SU-DHL-6 (cell line): Measurements from ENCODE around the gene SMARCA5.

Experiments used
- H2AFZ ChIP-seq: fragments of 200-600 bp; sonication (generic); 2 replicates; pipeline ENCODE4 v1.6.1; 2014; ENCODE audit warnings: low read depth, mild to moderate bottlenecking, moderate library complexity, mixed read lengths, antibody characterized with exemption, low read length; ENCODE audit not compliant: severe bottlenecking
- H3F3A ChIP-seq: fragments of 200-600 bp; shearing (Covaris generic); 2 replicates; pipeline ENCODE4 v1.6.0; 2016; ENCODE audit warnings: antibody characterized with exemption, mild to moderate bottlenecking; ENCODE audit not compliant: insufficient read depth
- H3K27ac ChIP-seq: fragments of 200-600 bp; sonication (generic); 2 replicates; pipeline ENCODE4 v1.5.1; 2016; ENCODE audit warnings: low read depth, mild to moderate bottlenecking, low read length, moderate library complexity, mixed read lengths
- H3K27me3 ChIP-seq: fragments of 200-600 bp; sonication (generic), shearing (Covaris generic); 2 replicates; pipeline ENCODE4 v1.6.0; 2014; ENCODE audit warnings: mild to moderate bottlenecking, low read length
- H3K36me3 ChIP-seq: fragments of 200-600 bp; sonication (generic); 2 replicates; pipeline ENCODE4 v1.6.1; 2014; ENCODE audit warnings: mild to moderate bottlenecking, low read length, mixed read lengths
- H3K4me2 ChIP-seq: fragments of 300-600, 200-600 bp; shearing (Covaris generic), sonication (generic); 2 replicates; pipeline ENCODE4 v1.6.0; 2014; ENCODE audit warnings: low read length, low read depth, mild to moderate bottlenecking; ENCODE audit not compliant: poor library complexity, severe bottlenecking
- H3K4me3 ChIP-seq: fragments of 200-600 bp; sonication (generic); 2 replicates; pipeline ENCODE4 v1.5.1; 2014; ENCODE audit warnings: antibody characterized with exemption, low read length, mild to moderate bottlenecking, mixed read lengths; ENCODE audit not compliant: insufficient read depth, poor library complexity, severe bottlenecking
- H3K79me2 ChIP-seq: fragments of 200-600 bp; sonication (generic); 2 replicates; pipeline ENCODE4 v1.6.1; 2014; ENCODE audit warnings: mild to moderate bottlenecking, low read length, moderate library complexity; ENCODE audit not compliant: insufficient read depth
- H3K9ac ChIP-seq: fragments of 200-600 bp; sonication (generic); 2 replicates; pipeline ENCODE4 v1.7.0; 2014; ENCODE audit warnings: mild to moderate bottlenecking, low read length
- H3K9me2 ChIP-seq: fragments of 200-600 bp; sonication (generic); replicated peaks from 2 replicates; pipeline ENCODE4 v1.6.1; 2014; ENCODE audit warnings: low read length; ENCODE audit not compliant: insufficient read depth
- H3K9me3 ChIP-seq: fragments of 200-600 bp; sonication (generic); 2 replicates; pipeline ENCODE4 v1.6.1; 2014; ENCODE audit warnings: low read length, mixed read lengths; ENCODE audit not compliant: insufficient read depth
- H4K20me1 ChIP-seq: fragments of 200-600 bp; sonication (generic); 2 replicates; pipeline ENCODE4 v1.6.1; 2014; ENCODE audit warnings: low read depth, mild to moderate bottlenecking, antibody characterized with exemption, low read length, moderate library complexity, mixed read lengths
- EZH2phosphoT487 ChIP-seq: fragments of 200-600 bp; sonication (generic), shearing (Covaris generic); conservative IDR thresholded peaks from 2 replicates; pipeline ENCODE4 v1.6.1; 2018; ENCODE audit warnings: mild to moderate bottlenecking, antibody characterized with exemption, low read length, moderate library complexity, mixed read lengths
- TF ChIP-seq, protein P1 (sequence below): fragments of 200-600 bp; sonication (generic); IDR thresholded peaks from one replicate; pipeline ENCODE4 v1.5.1; 2017; ENCODE audit warnings: antibody characterized with exemption, mild to moderate bottlenecking, low read length, moderate library complexity; ENCODE audit not compliant: insufficient read depth, poor library complexity, severe bottlenecking

The SMARCA5 gene

DNA sequence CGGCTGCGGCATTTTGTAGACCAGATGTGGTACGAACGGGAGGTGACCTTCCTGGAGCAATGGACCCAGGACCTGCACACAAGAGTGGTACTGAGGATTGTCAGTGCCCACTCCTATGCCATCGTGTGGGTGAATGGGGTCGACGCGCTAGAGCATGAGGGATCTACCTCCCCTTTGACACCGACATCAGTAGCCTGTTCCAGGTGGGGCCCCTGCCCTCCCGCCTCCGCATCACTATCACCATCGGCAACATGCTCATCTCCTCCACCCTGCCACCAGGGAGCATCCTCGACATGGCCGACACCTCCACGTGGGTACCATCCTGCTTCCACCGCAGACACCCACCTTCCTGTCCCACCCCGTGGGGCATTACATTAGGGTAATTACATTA lies 46.2 kb downstream of the SMARCA5 start:
- Histone ChIP-seq H3K9me2 (no peaks in the 10 kb centered on the region), H3F3A (no peaks in the 10 kb centered on the region), H3K9ac (no peak overlapping the region), H4K20me1 (no peaks in the 10 kb centered on the region), H2AFZ (no peak overlapping the region), H3K4me2 (no peak overlapping the region), H3K4me3 (no peak overlapping the region), H3K27ac (no peak overlapping the region), H3K79me2 (no peaks in the 10 kb centered on the region), H3K36me3 (no peaks in the 10 kb centered on the region), H3K9me3 (no peaks in the 10 kb centered on the region), H3K27me3 (no peaks in the 10 kb centered on the region)
- TF ChIP-seq EZH2phosphoT487 = no peak
- TF ChIP-seq, protein P1, sequence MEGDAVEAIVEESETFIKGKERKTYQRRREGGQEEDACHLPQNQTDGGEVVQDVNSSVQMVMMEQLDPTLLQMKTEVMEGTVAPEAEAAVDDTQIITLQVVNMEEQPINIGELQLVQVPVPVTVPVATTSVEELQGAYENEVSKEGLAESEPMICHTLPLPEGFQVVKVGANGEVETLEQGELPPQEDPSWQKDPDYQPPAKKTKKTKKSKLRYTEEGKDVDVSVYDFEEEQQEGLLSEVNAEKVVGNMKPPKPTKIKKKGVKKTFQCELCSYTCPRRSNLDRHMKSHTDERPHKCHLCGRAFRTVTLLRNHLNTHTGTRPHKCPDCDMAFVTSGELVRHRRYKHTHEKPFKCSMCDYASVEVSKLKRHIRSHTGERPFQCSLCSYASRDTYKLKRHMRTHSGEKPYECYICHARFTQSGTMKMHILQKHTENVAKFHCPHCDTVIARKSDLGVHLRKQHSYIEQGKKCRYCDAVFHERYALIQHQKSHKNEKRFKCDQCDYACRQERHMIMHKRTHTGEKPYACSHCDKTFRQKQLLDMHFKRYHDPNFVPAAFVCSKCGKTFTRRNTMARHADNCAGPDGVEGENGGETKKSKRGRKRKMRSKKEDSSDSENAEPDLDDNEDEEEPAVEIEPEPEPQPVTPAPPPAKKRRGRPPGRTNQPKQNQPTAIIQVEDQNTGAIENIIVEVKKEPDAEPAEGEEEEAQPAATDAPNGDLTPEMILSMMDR = no peak

DNA sequence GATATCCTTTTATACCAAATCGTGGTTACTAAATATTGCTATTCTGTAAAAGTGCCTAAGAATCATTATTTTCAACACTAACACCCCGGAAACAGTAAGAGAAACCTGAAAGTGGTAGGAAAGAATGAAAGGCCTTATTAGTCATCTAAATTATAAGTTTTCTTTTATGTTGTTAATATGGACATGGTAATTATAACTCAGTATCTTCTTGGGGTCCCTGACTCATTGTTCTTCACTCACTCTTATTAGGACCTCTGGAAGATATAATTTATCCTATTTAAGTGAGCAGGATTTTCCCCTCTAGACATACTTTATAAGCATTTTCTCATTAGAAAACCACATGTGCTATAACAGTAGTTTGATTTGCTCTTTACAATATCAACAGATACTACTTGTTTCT lies 51.0 kb downstream of the SMARCA5 start:
- Histone ChIP-seq H3K9me2 (no peaks in the 10 kb centered on the region), H3K36me3 (no peaks in the 10 kb centered on the region), H3K27me3 (no peaks in the 10 kb centered on the region), H2AFZ (no peak overlapping the region), H3K79me2 (no peaks in the 10 kb centered on the region), H3K4me3 (no peak overlapping the region), H3K9ac (no peak overlapping the region), H4K20me1 (no peaks in the 10 kb centered on the region), H3K9me3 (no peaks in the 10 kb centered on the region), H3K27ac (no peak overlapping the region), H3F3A (no peaks in the 10 kb centered on the region), H3K4me2 (no peak overlapping the region)
- no peak for TF ChIP-seq EZH2phosphoT487
- TF ChIP-seq, protein P1 = no peak

DNA sequence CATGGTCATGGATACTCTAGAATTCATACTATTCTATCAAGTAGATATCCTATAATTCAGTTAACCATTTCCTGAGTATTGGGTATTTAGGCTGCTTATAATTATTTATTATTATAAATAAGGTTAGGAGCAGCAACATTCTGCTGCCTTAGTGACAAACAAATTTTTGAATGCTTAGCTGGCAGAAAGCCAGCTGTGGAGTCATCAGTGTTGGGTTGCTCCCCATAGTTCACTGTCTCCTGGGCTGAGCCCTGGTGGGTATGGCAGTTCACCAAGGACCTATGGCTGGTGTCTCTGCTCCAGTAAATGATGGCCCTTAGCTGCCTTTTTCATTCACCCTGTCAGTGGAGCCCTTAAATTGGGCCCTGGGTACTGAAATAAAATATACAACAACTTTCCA lies 61.8 kb downstream of the SMARCA5 start:
- no peaks in the 10 kb centered on the region for H3K9me2 ChIP-seq
- no peak overlapping the region for H3K4me3 ChIP-seq

More for the DNA sequence above, 61.8 kb downstream of the SMARCA5 start:
- Histone ChIP-seq H3K27me3 (no peaks in the 10 kb centered on the region), H3F3A (no peaks in the 10 kb centered on the region), H3K36me3 (no peaks in the 10 kb centered on the region), H3K9ac (no peak overlapping the region), H2AFZ (no peak overlapping the region), H3K9me3 (no peaks in the 10 kb centered on the region), H4K20me1 (no peaks in the 10 kb centered on the region), H3K79me2 (no peaks in the 10 kb centered on the region), H3K4me2 (no peak overlapping the region), H3K27ac (no peak overlapping the region)
- TF ChIP-seq EZH2phosphoT487 = no peak
- TF ChIP-seq, protein P1 = no peak
